Measurements from ENCODE around the gene CHFR.
"Not testable (repeated sequence)": the region's sequence is repeated elsewhere in the genome, so short reads cannot be mapped to it uniquely, and the experiment has no call there.

CHFR gene

DNA sequence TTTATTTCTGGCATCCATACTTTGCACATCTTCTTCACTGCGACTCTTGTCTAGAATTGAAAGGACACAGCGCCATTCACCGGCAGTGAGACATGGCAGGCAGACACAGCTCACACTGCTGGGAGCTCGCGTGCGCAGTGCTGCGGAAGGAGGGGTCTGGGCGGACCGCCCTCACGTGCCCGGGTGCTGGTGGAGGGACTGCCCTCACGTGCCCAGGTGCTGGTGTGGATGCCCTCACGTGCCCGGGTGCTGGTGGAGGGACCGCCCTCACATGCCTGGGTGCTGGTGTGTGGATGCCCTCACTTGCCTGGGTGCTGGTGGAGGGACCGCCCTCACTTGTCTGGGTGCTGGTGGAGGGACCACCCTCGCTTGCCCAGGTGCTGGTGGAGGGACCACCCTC lies 30.8 kb downstream of the CHFR start:
- H3K36me3 ChIP-seq = peaks cover 97% of the 10 kb centered on the region
- no peaks in the 10 kb centered on the region for H3K27me3 ChIP-seq
- no peak overlapping the region for H3K4me3 ChIP-seq
- peaks cover 45% of the 10 kb centered on the region for H3K4me1 ChIP-seq
- H3K9ac ChIP-seq = no peak overlapping the region
- no peak overlapping the region for H3K27ac ChIP-seq
- H3K4me2 ChIP-seq = no peak overlapping the region
- no peaks in the 10 kb centered on the region for H4K20me1 ChIP-seq
- H3K9me3 ChIP-seq = no peaks in the 10 kb centered on the region
- no peak for TF ChIP-seq Cebpa-rat (IDR thresholded peaks at IDR 0.05)

DNA sequence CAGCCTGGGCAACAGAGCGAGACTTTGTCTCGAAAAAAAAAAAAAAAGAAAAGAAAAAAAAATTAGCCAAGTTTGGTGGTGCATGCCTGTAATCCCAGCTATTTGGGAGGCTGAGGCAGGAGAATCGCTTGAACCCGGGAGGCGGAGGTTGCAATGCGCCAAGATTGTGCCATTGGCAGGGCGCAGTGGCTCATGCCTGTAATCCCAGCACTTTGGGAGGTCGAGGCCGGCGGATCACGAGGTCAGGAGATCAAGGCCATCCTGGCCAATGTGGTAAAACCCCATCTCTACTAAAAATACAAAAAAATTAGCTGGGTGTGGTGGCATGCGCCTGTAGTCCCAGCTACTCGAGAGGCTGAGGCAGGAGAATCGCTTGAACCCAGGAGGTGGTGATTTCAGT lies 32.2 kb downstream of the CHFR start:
- not testable (repeated sequence) for H4K20me1 ChIP-seq, H3K4me3 ChIP-seq, H3K27me3 ChIP-seq, H3K9ac ChIP-seq, H3K9me3 ChIP-seq, H3K27ac ChIP-seq, H3K4me2 ChIP-seq
- Histone ChIP-seq H3K4me1 (peaks cover 34% of the 10 kb centered on the region), H3K36me3 (peaks cover 97% of the 10 kb centered on the region)

DNA sequence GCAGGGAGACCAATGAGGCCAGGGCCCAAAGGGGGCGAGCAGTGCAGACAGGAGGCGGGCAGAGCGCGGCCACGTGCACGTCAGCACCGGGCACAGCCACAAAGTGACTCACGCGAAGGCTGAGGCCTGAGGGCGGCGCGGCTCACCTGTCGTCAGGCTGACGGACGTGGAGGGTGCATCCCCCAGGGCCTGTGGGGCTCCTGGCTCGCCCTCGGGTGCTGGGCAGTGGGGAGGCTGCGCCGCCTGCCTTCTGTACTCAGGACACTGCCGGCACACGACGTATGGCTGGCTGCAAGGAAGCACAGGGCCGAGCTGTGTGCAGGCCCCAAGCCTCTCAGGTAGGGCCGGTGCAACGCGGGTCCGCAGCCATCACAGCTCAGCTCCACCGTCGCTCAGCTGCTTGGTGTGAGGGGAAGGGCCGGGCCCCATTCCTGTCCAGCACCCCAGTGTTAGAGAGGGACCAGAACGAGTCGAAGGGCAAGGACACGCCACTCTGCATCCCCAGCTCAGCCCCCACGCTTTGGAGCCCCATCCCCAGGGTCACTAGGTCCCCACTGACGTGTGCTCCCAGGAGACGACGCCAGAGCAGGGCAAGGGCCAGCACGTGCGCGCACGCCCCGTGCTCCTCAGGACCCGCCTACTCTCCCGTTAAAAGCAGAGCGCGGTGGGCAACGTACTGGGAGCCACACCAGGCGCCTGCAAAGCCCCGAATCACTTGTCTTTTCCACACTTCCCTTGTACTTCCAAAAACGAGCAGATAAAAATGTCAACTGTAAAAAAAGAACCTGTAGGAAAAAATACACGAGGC lies 33.9 kb downstream of the CHFR start:
- Histone ChIP-seq H4K20me1 (no peaks in the 10 kb centered on the region), H3K36me3 (peaks cover 98% of the 10 kb centered on the region), H3K4me3 (no peak overlapping the region), H3K4me2 (no peak overlapping the region), H3K9ac (no peak overlapping the region), H3K9me3 (no peaks in the 10 kb centered on the region), H3K27ac (no peak overlapping the region), H3K4me1 (peaks cover 32% of the 10 kb centered on the region), H3K27me3 (no peaks in the 10 kb centered on the region)
- TF ChIP-seq Cebpa-rat (IDR thresholded peaks at IDR 0.05) = no peak

DNA sequence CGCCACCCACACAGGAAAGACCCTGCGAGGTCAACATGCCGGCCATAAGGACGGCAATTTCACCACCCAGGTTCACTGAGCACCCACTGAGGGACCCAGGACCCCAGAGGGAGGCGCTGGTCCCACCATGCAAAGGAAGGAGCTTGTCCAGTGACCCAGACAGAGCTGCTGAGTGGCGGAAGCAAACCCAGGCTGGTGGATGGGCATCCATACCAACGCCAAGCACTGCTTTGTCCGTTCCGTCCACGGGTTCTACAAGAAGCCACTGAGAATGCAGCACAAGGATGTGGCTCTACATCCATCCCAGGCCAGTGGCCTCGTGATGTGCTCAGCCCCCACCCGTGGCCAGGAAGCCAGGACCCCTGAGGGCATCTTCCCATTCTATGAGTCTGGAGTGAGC lies 34.9 kb downstream of the CHFR start:
- Histone ChIP-seq H3K9me3 (no peaks in the 10 kb centered on the region), H3K27me3 (no peaks in the 10 kb centered on the region), H3K4me3 (no peak overlapping the region), H3K9ac (0 out of 2 replicates have a peak overlapping the region, but pooled peaks have one; percentile 3), H4K20me1 (no peaks in the 10 kb centered on the region), H3K4me1 (peaks cover 32% of the 10 kb centered on the region), H3K27ac (peak overlapping the region; percentile 10; the same call in 1 of the 2 replicates), H3K36me3 (peaks cover 98% of the 10 kb centered on the region), H3K4me2 (peak overlapping the region; percentile 14; the same call in 1 of the 2 replicates)
- TF ChIP-seq Cebpa-rat (IDR thresholded peaks at IDR 0.05) = no peak

DNA sequence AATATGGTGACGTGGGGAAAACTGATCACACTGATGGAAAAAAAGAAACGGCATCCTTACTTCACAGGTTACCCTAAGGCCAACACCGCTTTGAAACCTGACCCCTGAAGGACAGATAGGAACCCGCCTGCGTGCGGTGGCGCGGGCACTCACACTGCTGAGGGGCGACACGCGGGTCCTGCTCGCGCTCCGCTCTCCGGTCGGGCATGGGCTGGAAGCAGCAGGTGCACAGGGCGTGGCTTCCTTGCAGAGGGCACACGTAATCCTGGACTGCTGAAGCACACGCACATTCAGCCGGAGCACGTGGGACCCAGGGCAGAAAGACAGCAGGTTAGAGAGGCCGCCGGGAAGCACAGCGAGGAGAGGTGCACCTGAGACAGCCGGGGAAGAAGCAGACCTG lies 35.9 kb downstream of the CHFR start:
- Histone ChIP-seq H3K4me1 (peaks cover 32% of the 10 kb centered on the region), H4K20me1 (no peaks in the 10 kb centered on the region), H3K9ac (no peak overlapping the region), H3K4me2 (peak overlapping the region; percentile 9; the same call in 1 of the 2 replicates), H3K27ac (peak overlapping the region; percentile 10; the same call in 1 of the 2 replicates), H3K9me3 (no peaks in the 10 kb centered on the region), H3K36me3 (peaks cover 98% of the 10 kb centered on the region), H3K27me3 (no peaks in the 10 kb centered on the region), H3K4me3 (no peak overlapping the region)
- no peak for TF ChIP-seq Cebpa-rat (IDR thresholded peaks at IDR 0.05)

DNA sequence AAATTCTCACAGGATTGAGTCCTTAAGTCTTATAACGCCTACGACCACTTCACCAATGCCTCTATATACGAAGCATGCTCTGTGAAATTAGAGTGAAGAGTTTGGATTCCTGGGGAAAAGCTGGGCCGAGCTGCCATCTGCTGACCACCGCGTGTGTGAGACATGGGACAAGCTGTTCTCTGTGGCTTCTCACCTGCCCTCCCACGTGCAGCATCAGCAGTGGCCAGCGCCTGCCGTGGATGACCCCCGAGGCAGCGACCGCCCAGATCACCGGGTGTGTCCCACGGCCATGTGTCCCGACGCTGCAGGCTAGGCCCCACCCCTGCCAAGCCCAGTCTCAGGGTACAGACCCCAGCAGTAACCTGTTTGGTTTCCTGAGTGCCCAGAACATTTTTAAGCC lies 37.1 kb downstream of the CHFR start:
- Histone ChIP-seq H3K4me1 (peaks cover 22% of the 10 kb centered on the region), H3K27ac (no peak overlapping the region), H3K4me3 (no peak overlapping the region), H4K20me1 (no peaks in the 10 kb centered on the region), H3K36me3 (peaks cover 97% of the 10 kb centered on the region), H3K9ac (no peak overlapping the region), H3K27me3 (no peaks in the 10 kb centered on the region), H3K4me2 (no peak overlapping the region), H3K9me3 (no peaks in the 10 kb centered on the region)
- TF ChIP-seq Cebpa-rat (IDR thresholded peaks at IDR 0.05) = no peak

DNA sequence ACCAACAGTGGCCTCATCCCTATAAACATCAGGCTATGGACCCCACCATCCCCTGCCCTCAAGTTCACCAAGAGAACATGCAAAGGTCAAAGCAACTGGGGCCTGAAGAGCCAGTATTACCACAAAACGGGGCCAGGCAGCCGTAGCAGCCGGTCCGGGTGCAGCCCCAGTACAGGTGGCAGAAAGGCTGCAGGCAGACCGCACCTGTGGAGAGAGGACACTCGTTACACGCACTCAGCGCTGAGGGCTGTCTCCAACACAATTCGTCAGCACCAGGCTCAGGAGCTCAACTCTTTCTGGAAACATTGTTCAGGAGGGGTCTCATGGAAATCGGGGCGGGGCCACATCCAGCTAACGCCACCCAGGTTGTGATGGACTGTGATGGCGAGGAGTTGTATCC lies 38.9 kb downstream of the CHFR start:
- no peak for TF ChIP-seq Cebpa-rat (IDR thresholded peaks at IDR 0.05)
- H3K36me3 ChIP-seq = peaks cover 95% of the 10 kb centered on the region
- peaks cover 19% of the 10 kb centered on the region for H3K4me1 ChIP-seq
- no peak overlapping the region for H3K9ac ChIP-seq
- H3K4me3 ChIP-seq = no peak overlapping the region
- no peaks in the 10 kb centered on the region for H3K27me3 ChIP-seq
- no peak overlapping the region for H3K27ac ChIP-seq
- no peak overlapping the region for H3K4me2 ChIP-seq
- H3K9me3 ChIP-seq = no peaks in the 10 kb centered on the region
- no peaks in the 10 kb centered on the region for H4K20me1 ChIP-seq

DNA sequence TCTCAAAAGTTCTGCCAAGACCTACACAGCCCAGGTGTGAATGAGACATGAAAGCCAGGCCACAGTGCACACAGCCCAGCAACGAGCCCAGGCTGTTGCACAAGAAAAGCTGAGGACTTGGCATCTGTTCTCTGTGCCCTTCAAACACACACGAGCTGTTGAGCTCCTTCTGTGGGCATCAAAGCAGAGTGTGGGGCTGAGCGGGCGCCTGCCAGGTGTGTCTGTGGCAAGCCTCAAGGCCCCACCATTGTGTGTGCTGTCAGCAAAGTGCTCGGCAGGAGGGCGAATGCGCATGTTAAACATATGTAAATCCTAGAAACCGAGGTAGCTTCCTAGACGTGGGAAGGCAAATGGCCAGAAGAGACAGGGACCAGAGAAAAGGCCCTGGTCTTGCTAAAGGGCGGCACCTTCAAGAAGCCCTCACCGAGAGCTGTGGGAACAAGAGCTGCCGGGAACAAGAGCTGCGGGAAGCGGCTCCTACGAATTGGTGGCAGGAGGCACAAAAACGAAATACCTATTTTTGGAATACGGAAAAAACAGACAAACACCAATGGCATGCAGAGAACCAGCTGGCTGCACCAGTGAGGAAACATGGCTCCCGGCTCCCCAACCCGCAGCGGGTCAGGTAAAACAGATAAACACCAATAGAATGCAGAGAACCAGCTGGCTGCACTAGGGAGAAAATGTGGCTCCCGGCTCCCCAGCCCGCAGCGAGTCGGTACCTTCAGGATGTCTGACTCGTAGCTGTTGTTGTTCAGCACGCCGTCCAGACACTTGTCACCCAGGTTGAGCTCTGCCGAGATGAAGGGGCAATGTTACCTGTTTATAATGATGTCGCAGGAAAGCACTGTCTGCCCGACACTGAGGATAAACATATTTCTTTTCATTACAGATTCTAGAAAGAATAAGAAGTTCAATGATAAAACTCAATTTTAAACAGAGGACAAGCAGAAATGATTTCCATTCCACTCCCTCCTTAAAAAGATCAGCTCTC lies 39.7 kb downstream of the CHFR start:
- Histone ChIP-seq H3K9ac (no peak overlapping the region), H3K4me3 (no peak overlapping the region), H3K9me3 (no peaks in the 10 kb centered on the region), H4K20me1 (no peaks in the 10 kb centered on the region), H3K36me3 (peaks cover 95% of the 10 kb centered on the region), H3K27ac (no peak overlapping the region), H3K4me1 (peaks cover 13% of the 10 kb centered on the region), H3K27me3 (no peaks in the 10 kb centered on the region), H3K4me2 (no peak overlapping the region)
- TF ChIP-seq Cebpa-rat (IDR thresholded peaks at IDR 0.05) = no peak

DNA sequence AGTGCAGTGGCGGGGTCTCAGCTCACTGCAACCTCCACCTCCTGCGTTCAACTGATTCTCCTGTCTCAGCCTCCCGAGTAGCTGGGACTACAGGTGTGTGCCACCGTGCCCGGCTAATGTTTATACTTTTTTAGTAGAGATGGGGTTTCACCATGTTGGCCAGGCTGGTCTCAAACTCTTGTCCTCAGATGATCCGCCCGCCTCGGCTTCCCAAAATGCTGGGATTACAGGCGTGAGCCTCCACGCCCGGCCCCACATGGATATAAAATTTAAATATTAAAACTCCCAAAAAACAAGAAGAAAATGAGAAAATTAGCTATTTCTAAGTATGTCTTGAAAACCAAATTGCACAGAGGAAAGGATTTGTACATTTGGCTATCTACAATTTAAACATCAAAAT lies 42.7 kb downstream of the CHFR start:
- H3K27ac ChIP-seq, H3K4me3 ChIP-seq, H3K9me3 ChIP-seq, H3K9ac ChIP-seq, H3K4me1 ChIP-seq, H3K4me2 ChIP-seq, H4K20me1 ChIP-seq, H3K27me3 ChIP-seq: not testable (repeated sequence)
- H3K36me3 ChIP-seq = peaks cover 98% of the 10 kb centered on the region

Data from BLaER1 (cell line).